Activated CD8-positive, alpha-beta T cell treated with anti-CD3 and anti-CD28 coated beads for 36 hours (primary cell): ENCODE results near the gene CTNNA3. TPM values are rescaled to one million over a fixed set of nuclear protein-coding genes. Genes with fewer than 3 reads are reported as not detected.

Experiments
- ATAC-seq: fragments of 200-7000 bp; cut with Tn5 transposase; one replicate; pipeline ENCODE4 v1.10.0; 2021; ENCODE audit warnings: mild to moderate bottlenecking, moderate library complexity
- CTCF ChIA-PET: fragments of 350-600 bp; sonication (Branson Sonifier 250); formaldehyde crosslinking; loops from one replicate; lab custom pipeline; 2021; ENCODE audit warnings: antibody characterized with exemption; lab: Charles Lee
- POLR2A ChIA-PET: fragments of 350-600 bp; sonication (Branson Sonifier 250); formaldehyde crosslinking; loops from one replicate; lab custom pipeline; 2021; ENCODE audit warnings: antibody characterized with exemption; lab: Charles Lee
- DNase-seq: peaks from one replicate; pipeline ENCODE4 v3.0.0-alpha.2; 2020
- H3K27ac Mint-ChIP-seq: one replicate; pipeline ENCODE4 v1.8.0; 2021; ENCODE audit warnings: mild to moderate bottlenecking, mixed read lengths
- H3K27me3 Mint-ChIP-seq: one replicate; pipeline ENCODE4 v1.8.0; 2021; ENCODE audit warnings: mixed read lengths
- H3K36me3 Mint-ChIP-seq: one replicate; pipeline ENCODE4 v1.8.0; 2021; ENCODE audit warnings: low read depth, mixed read lengths
- H3K4me1 Mint-ChIP-seq: one replicate; pipeline ENCODE4 v1.8.0; 2021; ENCODE audit warnings: low read depth, mixed read lengths
- H3K4me3 Mint-ChIP-seq: one replicate; pipeline ENCODE4 v1.8.0; 2021; ENCODE audit warnings: mild to moderate bottlenecking, moderate library complexity, mixed read lengths
- H3K9me3 Mint-ChIP-seq: one replicate; pipeline ENCODE4 v1.8.0; 2021; ENCODE audit warnings: mixed read lengths
- intact Hi-C: fragments of 100-400 bp; cut with micrococcal nuclease; formaldehyde crosslinking; loops from one replicate; pipeline ENCODE4 v1.10.0; 2022
- total RNA-seq, 2 experiments: library from RNA; stranded (reverse); gene quantifications; one replicate each; pipeline ENCODE4 v1.2.3, GENCODE V29; 2021
- TF ChIP-seq, protein P1 (sequence below): fragments of 200-600 bp; IDR thresholded peaks from one replicate; pipeline ENCODE4 v1.8.0; 2022; ENCODE audit warnings: antibody characterized with exemption, mild to moderate bottlenecking

The CTNNA3 gene
- total RNA-seq, 2 experiments from 2014 or later: not detected

DNA sequence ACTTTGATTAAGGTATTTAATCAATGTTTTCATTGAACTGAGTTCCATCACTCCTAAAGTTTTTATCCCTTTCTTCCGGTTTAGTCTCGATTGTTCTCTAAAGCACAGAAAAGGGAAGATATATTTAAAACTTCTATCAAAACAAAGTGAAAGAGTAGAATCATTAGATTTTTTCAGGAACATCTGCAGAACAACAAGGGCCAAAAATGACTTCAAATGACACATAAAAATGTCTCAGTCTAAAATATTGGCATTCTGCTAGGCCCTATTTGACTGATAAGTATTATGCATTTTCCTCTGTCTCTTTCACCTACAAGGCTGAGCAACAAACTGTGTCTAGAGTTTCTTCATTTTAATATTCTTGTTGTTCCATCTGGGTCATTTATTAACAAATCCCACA, 1669.7 kb downstream of the CTNNA3 start:
- no peak overlapping the region for H3K27ac Mint-ChIP-seq
- no peaks in the 10 kb centered on the region for H3K36me3 Mint-ChIP-seq
- ChIA-PET POLR2A (no interaction called here), CTCF (no interaction called here)
- TF ChIP-seq, protein P1, sequence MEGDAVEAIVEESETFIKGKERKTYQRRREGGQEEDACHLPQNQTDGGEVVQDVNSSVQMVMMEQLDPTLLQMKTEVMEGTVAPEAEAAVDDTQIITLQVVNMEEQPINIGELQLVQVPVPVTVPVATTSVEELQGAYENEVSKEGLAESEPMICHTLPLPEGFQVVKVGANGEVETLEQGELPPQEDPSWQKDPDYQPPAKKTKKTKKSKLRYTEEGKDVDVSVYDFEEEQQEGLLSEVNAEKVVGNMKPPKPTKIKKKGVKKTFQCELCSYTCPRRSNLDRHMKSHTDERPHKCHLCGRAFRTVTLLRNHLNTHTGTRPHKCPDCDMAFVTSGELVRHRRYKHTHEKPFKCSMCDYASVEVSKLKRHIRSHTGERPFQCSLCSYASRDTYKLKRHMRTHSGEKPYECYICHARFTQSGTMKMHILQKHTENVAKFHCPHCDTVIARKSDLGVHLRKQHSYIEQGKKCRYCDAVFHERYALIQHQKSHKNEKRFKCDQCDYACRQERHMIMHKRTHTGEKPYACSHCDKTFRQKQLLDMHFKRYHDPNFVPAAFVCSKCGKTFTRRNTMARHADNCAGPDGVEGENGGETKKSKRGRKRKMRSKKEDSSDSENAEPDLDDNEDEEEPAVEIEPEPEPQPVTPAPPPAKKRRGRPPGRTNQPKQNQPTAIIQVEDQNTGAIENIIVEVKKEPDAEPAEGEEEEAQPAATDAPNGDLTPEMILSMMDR: no peak
- H3K9me3 Mint-ChIP-seq: peaks cover 7% of the 10 kb centered on the region
- H3K4me3 Mint-ChIP-seq: no peak overlapping the region
- no peaks in the 10 kb centered on the region for H3K27me3 Mint-ChIP-seq
- intact Hi-C loops: no loop called here
- DNase-seq: no peak
- ATAC-seq: no peak
- H3K4me1 Mint-ChIP-seq: no peaks in the 10 kb centered on the region

DNA sequence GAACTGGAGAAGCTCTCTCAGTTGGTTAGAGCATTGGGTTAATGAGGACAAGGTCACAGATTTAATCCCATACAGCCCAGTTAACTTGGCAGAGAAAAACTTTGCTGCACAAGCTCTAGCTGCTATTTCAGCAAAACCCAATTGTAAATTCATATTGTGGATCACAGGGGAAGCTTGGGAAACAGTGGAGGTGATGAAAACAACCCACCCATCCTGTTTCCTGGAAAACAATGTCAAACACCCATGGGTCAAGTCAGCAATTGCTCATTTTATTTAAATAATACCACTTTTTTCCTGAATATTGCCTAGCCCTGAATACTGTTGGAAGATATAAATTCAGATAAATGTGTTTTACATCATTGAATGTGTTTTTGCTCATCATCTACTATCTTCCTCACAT, 1670.8 kb downstream of the CTNNA3 start:
- CTCF ChIA-PET: no interaction called here
- no peaks in the 10 kb centered on the region for H3K4me1 Mint-ChIP-seq
- peaks cover 5% of the 10 kb centered on the region for H3K9me3 Mint-ChIP-seq
- H3K27ac Mint-ChIP-seq: no peak overlapping the region
- DNase-seq (no peak), ATAC-seq (no peak)
- POLR2A ChIA-PET: interaction anchor here (0.6 kb wide), 1 partner anchor 206 kb away, joined by 3 read pairs; no protein-coding TSS in a partner anchor
- intact Hi-C loops: no loop called here
- TF ChIP-seq, protein P1: no peak
- H3K27me3 Mint-ChIP-seq: no peaks in the 10 kb centered on the region
- H3K36me3 Mint-ChIP-seq: no peaks in the 10 kb centered on the region
- H3K4me3 Mint-ChIP-seq: no peak overlapping the region

DNA sequence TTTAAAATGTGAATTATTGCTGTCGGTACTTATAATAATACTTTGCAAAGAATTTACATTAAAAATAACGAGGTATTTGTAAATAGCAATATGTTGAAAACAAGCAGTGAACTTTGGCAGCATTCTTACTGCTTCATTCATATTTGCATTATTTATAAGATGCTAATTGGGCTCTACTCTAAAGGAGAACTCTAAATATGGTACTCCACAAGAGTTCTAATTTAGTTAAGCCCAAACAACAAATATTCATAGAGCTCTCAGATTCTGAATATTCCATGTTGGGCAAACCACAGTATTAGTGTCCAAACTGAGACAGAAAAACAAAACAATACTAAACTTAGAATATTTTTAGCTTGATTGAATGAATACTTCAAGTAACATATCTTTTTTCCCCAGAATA, 1674.6 kb downstream of the CTNNA3 start:
- DNase-seq: no peak
- H3K36me3 Mint-ChIP-seq: no peaks in the 10 kb centered on the region

DNA sequence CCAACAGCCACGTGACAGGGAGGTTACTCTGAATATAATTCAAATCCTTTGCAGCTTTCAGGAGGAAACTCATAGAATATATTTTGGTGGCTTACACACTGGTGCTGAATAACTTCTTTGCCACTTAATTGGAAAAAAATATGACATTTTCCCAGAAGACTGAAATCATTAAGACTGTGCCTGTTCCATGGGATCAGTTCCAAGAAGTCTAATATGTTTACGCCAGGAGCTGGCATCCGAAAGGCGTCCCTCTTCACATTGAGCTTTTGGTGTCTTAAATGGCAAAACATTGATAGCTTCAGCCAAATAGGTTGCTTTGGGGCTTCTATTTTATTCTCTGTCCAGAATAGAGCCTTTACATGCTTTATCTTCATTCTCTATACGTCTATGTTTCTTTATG, 1687.8 kb downstream of the CTNNA3 start:
- no peak overlapping the region for H3K4me3 Mint-ChIP-seq
- TF ChIP-seq, protein P1: no peak
- intact Hi-C loops: no loop called here
- no peaks in the 10 kb centered on the region for H3K36me3 Mint-ChIP-seq
- ATAC-seq (no peak), DNase-seq (no peak)
- ChIA-PET POLR2A (no interaction called here), CTCF (no interaction called here)
- peaks cover 8% of the 10 kb centered on the region for H3K9me3 Mint-ChIP-seq
- H3K4me1 Mint-ChIP-seq: no peaks in the 10 kb centered on the region
- no peak overlapping the region for H3K27ac Mint-ChIP-seq
- H3K27me3 Mint-ChIP-seq: no peaks in the 10 kb centered on the region

More for the DNA sequence above, 1674.6 kb downstream of the CTNNA3 start:
- TF ChIP-seq, protein P1: no peak
- no peak for ATAC-seq
- no peaks in the 10 kb centered on the region for H3K27me3 Mint-ChIP-seq
- ChIA-PET CTCF (no interaction called here), POLR2A (no interaction called here)
- no peak overlapping the region for H3K4me3 Mint-ChIP-seq
- intact Hi-C loops: no loop called here
- H3K9me3 Mint-ChIP-seq: peaks cover 2% of the 10 kb centered on the region
- H3K27ac Mint-ChIP-seq: no peak overlapping the region
- H3K4me1 Mint-ChIP-seq: no peaks in the 10 kb centered on the region

DNA sequence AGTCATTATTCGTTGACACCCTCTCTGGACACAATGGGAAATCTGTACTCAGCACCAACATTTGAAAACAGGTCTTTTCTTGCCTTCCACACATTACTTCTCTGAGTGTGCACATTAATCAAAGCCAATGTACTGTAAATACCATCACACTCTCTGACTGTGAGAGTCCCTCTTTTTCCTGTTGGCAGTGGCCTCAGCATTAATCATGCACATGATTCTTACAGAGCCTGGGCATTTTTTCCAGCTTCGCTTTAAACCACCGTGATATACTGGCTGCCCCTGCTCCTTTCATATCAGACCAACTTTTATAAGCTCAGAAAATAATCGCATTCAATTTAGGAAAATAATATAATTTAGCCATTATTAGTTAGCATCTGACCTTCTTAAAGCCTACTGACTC, 1689.6 kb downstream of the CTNNA3 start:
- intact Hi-C loops: no loop called here
- peaks cover 6% of the 10 kb centered on the region for H3K9me3 Mint-ChIP-seq

More for the DNA sequence above, 1689.6 kb downstream of the CTNNA3 start:
- H3K27me3 Mint-ChIP-seq: no peaks in the 10 kb centered on the region
- H3K27ac Mint-ChIP-seq: no peak overlapping the region
- ChIA-PET CTCF (no interaction called here), POLR2A (no interaction called here)
- H3K4me1 Mint-ChIP-seq: no peaks in the 10 kb centered on the region
- H3K4me3 Mint-ChIP-seq: no peak overlapping the region
- TF ChIP-seq, protein P1: no peak
- no peak for ATAC-seq
- no peak for DNase-seq
- no peaks in the 10 kb centered on the region for H3K36me3 Mint-ChIP-seq
